IgD-negative memory B cell (primary cell): ENCODE measurements around the gene DHRS3. TPM values are rescaled to one million over a fixed set of nuclear protein-coding genes. Genes with fewer than 3 reads are reported as not detected.
"Not testable (repeated sequence)": the region's sequence is repeated elsewhere in the genome, so short reads cannot be mapped to it uniquely, and the experiment has no call there.

Experiments
- H3K27ac Mint-ChIP-seq, 3 donors: one replicate each; pipeline ENCODE4 v1.8.0; 2020 to 2022; ENCODE audit warnings: mild to moderate bottlenecking in 3 of 3, mixed read lengths in 3 of 3, moderate library complexity in 1 of 3
- H3K27me3 Mint-ChIP-seq: one replicate; pipeline ENCODE4 v1.8.0; 2021; ENCODE audit warnings: mixed read lengths
- H3K36me3 Mint-ChIP-seq: one replicate; pipeline ENCODE4 v1.8.0; 2020; ENCODE audit warnings: mild to moderate bottlenecking, mixed read lengths
- H3K4me1 Mint-ChIP-seq, 3 donors: one replicate each; pipeline ENCODE4 v1.8.0; 2020 to 2022; ENCODE audit warnings: mixed read lengths in 3 of 3, mild to moderate bottlenecking in 1 of 3
- H3K4me3 Mint-ChIP-seq, 4 donors: one replicate each; pipeline ENCODE4 v1.8.0; 2020 to 2022; ENCODE audit warnings: mild to moderate bottlenecking in 4 of 4, mixed read lengths in 4 of 4, moderate library complexity in 3 of 4
- H3K9me3 Mint-ChIP-seq, 3 donors: one replicate each; pipeline ENCODE4 v1.8.0; 2020 to 2021; ENCODE audit warnings: mixed read lengths in 3 of 3, mild to moderate bottlenecking in 1 of 3
- polyA plus RNA-seq: library from polyadenylated mRNA; unstranded; fragments of 300-500 nt; fragmentation: Illumina TruSeq; gene quantifications from one replicate; pipeline ENCODE4 v1.2.3, GENCODE V29; 2021

Gene DHRS3
- polyA plus RNA-seq, 1 donor from 2014 or later: 1.5 TPM

DNA sequence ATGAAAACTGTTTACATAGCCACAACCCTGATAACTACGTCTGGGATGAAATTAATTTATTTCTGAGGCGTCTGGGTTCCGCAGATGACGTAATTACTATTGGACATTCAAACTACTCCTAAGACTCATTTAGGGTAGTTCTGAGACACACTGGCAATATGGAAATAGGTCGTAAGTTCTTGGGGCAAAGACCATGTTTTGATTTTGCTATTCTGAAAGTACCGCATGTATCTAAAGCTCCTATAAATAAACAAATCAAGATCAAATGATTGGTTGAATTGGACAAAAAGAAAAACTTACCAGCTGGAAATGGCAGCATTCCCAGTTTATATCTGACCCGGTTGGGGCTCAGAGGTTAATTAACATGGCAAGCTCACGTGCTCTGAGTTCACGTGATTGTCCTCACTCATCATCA is 74.3 kb downstream of the DHRS3 start:
- H3K27me3 Mint-ChIP-seq: peaks cover 13% of the 10 kb centered on the region
- H3K27ac Mint-ChIP-seq: no peak overlapping the region
- H3K4me1 Mint-ChIP-seq: no peaks in the 10 kb centered on the region
- no peak overlapping the region for H3K4me3 Mint-ChIP-seq
- no peaks in the 10 kb centered on the region for H3K9me3 Mint-ChIP-seq
- no peaks in the 10 kb centered on the region for H3K36me3 Mint-ChIP-seq

DNA sequence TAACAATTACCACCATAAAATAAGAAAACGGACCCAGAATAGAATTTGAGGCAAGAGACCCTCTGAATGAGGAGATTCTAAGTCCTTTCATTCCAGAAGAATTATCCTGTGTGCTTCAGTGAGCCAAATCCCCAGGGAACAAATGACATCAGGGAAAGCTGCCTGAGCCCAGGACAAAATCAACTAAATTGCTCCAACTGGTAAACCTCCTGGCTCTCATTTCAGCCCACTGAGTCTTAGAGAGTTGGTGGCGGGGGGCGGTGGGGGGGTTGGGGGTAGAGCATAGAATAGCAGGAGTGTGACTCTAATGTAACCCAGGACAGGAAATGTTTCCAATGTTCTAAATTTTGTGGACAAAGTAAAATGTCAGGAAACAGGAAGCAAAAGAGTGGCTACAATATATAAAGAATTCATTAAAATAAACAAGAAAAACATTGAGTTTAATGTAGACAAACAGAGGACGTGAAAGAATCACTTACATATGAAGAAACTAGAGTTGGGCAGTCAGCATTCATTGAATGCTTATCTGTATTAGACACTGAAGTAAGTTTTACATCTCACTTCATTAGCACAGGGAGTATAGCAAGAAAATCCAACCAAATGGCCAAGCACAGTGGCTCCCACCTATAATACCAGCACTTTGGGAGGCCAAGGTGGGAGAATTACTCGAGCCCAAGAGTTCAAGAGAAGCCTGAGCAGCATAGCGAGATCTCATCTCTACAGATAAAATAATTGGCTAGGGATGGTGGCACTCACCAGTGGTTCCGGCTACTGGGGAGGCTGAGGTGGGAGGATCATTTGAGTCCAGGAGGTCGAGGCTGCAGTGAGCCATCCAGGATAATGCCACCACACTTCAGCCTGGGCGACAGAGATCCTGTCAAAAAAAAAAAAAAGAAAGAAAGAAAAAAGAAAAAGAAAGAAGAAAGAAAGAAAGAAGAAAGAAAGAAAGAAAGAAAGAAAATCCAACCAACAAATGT is 75.1 kb downstream of the DHRS3 start:
- Mint-ChIP-seq H3K27me3 (peaks cover 13% of the 10 kb centered on the region), H3K36me3 (no peaks in the 10 kb centered on the region), H3K4me3 (no peak overlapping the region), H3K27ac (no peak overlapping the region), H3K9me3 (no peaks in the 10 kb centered on the region), H3K4me1 (no peaks in the 10 kb centered on the region)

DNA sequence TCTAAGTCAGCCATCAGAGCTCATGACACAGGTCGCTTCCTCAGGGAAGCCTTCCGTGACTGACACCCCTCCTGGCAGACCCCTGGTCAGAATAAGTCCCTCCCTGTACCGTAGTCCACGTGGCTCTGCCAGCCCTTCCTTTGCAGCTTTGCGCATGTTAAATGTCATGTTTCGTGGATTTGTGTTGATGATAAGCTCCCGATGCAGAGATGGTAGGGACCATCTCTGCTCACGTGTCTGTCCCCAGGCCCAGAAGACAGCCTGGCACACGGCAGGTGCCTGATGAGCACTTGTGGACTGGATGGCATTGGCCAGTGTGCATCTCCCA is 75.9 kb downstream of the DHRS3 start:
- H3K36me3 Mint-ChIP-seq: peaks cover 1% of the 10 kb centered on the region
- H3K4me3 Mint-ChIP-seq: no peak overlapping the region
- no peak overlapping the region for H3K27ac Mint-ChIP-seq
- H3K4me1 Mint-ChIP-seq: no peaks in the 10 kb centered on the region
- H3K27me3 Mint-ChIP-seq: peaks cover 11% of the 10 kb centered on the region
- H3K9me3 Mint-ChIP-seq: peaks cover 0 to 6% (median 4%) of the 10 kb centered on the region in 3 donors

DNA sequence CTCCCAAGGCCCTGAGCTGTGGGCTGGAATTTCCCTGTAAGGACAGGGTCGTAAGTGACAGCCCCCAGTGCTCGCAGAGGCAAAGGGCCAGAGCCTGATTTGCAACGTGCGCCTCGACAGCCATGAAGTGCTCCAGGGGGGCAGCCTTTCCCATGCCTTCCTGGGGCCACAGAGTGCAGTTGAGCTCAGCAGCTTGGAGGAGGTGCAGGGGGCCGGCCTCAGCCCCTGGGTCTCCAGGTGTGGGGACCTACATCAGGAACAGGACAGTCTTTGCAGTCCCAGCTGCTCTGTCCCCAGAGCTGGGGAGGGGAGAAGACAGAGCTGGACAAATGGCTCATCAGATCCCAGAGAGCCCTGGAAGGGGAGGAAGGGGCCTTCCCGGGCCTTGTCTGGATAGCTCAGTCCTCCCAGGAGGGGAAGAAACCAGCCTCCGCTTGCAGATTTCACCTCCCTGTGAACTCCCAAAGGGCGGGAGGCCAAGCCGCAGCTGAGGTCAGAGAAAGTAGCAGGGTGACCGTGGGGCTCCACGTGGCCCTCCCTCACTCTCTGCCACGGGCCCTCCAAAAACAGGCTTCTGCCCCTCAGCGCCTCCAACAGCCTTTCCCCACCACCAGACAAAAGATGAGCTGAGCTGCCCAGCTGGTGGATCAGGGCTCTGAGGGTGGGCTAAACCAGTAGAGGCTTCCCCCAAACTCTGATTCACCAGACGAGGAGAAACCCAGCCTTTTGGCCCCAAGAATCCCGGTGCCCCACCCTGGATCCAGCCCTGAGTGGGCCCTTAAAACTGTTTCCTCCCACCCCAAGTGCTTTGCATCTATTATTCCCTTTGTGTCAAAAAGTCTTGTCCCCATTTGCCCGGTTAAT is 76.5 kb downstream of the DHRS3 start:
- Mint-ChIP-seq H3K27me3 (peaks cover 9% of the 10 kb centered on the region), H3K9me3 (peaks cover 0 to 8% (median 5%) of the 10 kb centered on the region in 3 donors), H3K36me3 (peaks cover 1% of the 10 kb centered on the region), H3K27ac (no peak overlapping the region), H3K4me1 (no peaks in the 10 kb centered on the region), H3K4me3 (no peak overlapping the region)

DNA sequence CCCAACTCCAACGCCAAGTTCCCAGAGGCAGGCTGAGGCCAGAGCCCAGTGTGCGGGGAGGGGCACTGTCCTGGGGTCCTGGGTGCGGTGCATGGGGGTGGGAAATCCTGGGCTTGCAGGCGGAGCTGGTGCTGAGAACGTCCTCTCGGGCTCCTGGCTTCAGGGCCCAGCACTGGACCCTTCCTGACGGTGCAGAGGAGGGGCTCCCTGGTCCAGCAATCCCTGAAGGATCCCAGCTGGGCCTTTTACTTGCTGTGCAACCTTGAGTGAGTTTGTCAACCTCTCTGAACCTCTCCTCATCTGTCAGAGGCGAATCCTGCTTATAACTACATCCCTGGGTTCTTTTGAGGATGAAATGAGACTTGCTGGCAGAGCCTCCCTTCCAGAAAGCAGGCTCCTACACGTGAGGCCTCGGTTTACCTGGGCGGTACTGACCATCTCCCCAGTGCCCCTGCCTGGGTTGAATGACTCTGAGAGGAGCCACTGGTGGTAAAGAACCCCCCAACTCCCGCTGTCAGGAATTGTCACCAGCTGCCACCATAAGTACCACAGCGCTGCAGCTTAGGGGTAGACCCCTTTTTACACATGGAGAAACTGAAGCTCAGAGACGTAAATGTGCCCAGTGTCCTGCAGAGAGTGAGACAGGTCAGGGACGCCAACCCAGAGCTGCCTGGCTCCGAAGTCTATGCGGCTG is 77.3 kb downstream of the DHRS3 start:
- Mint-ChIP-seq H3K27ac (no peak overlapping the region), H3K4me3 (no peak overlapping the region), H3K4me1 (no peaks in the 10 kb centered on the region), H3K9me3 (peaks cover 0 to 15% (median 8%) of the 10 kb centered on the region in 3 donors), H3K36me3 (peaks cover 3% of the 10 kb centered on the region), H3K27me3 (peaks cover 9% of the 10 kb centered on the region)

DNA sequence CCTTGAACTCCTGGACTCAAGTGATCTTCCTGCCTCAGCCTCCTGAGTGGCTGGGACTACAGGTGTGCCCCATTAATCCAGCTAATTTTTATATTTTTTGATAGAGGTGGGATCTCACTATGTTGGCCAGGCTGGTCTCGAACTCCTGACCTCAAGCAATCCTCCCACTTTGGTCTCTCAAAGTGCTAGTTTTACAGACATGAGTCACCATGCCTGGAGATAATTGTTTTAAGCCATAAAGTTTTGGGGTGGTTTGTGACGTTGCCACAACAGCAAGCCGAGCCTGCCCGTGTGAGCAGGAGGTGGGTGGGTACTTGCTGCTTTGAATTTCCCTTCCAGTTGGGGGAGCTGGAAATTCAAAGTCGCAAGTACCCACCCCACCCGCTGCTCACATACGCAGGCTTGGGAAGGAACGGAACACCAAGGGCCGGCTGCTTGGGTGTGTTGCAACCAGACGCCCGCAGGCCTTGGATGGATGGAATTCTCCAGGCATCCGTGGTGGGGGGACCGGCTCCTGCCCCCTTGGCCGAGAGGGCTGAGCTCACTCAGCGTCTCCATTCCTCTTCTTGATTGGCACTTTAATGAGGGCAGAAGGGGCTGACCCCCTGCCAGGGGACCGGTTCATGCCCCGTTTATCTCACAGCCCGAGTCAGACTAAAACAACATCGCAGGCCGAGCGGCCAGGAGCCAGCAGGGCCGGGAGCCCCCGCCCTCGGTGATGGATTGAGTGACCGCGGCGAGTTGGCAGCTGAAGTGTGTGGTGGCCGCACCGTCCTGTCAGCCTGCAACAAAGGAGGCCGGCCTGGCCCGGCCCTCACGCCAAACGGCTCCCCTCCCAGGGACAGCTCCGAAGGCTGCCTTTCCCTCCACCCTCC is 78.1 kb downstream of the DHRS3 start:
- peaks cover 9% of the 10 kb centered on the region for H3K27me3 Mint-ChIP-seq
- no peak overlapping the region for H3K4me3 Mint-ChIP-seq
- H3K27ac Mint-ChIP-seq: no peak overlapping the region
- H3K4me1 Mint-ChIP-seq: no peaks in the 10 kb centered on the region
- H3K9me3 Mint-ChIP-seq: peaks cover 4 to 15% (median 8%) of the 10 kb centered on the region in 3 donors
- peaks cover 3% of the 10 kb centered on the region for H3K36me3 Mint-ChIP-seq

DNA sequence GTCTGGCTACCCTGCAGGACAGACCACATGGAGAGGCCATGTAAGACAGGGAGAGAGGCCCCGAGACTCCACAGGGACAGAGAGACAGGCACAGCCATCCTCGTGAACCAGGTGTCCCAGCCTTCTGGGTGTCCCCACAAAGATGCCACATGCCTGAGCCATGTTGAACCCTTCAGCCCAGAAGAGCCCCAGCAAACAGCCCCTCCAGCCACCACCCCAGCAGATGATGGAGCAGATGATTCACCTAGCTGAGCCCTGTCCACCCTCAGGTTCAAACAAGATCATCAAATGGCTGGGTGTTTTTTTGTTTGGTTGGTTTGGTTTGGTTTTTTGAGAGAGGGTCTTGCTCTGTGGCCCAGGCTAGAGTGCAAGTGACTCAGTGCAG is 78.7 kb downstream of the DHRS3 start:
- Mint-ChIP-seq H3K4me1 (no peaks in the 10 kb centered on the region), H3K36me3 (peaks cover 3% of the 10 kb centered on the region), H3K4me3 (no peak overlapping the region), H3K27ac (no peak overlapping the region), H3K9me3 (peaks cover 4 to 15% (median 8%) of the 10 kb centered on the region in 3 donors), H3K27me3 (peaks cover 9% of the 10 kb centered on the region)

DNA sequence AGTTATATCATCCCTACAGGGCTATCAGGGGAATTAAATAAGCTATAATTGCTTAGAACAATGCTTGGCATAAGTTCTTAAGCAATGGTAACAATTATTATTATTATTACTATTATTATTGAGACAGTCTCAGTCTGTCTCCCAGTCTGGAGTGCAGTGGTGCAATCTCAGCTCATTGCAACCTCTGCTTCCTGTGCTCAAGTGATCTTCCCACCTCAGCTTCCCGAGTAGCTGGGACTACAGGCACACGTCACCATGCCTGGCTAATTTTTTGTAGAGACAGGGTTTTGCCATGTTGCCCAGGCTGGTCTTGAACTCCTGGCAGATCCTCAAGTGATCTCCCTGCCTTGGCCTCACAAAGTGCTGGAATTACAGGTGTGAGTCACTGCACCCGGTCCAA is 79.5 kb downstream of the DHRS3 start:
- H3K9me3 Mint-ChIP-seq: peaks cover 4 to 15% (median 8%) of the 10 kb centered on the region in 3 donors
- H3K36me3 Mint-ChIP-seq, H3K27ac Mint-ChIP-seq, H3K27me3 Mint-ChIP-seq, H3K4me3 Mint-ChIP-seq, H3K4me1 Mint-ChIP-seq: not testable (repeated sequence)

DNA sequence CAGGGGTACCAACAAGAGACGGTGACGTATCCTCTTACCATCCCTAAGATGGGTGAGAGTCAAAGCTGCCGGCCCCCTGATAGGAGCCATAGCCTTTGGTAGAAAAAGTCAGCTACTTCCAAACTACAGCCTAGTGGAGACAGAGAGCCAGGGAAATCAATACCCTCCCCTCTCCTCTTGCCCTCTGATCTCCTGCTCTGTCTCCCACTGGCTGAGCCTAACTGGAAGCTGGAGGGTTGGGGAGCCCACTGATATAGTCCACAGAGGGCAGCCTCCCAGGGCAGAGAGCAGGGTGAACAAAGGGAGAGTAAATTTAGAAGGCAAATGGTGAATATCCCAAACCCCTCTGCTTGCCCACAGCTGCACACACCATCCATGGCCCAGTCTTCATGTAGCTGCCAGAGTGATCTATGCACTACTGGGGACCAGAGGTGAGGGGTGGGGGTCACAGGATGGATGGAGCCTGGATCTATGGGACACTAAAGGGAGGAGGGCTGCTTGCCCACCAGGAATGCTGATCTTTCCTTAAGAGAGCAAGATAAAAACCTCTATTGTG is 80.0 kb downstream of the DHRS3 start:
- Mint-ChIP-seq H3K27ac (no peak overlapping the region), H3K4me3 (no peak overlapping the region), H3K9me3 (peaks cover 4 to 15% (median 8%) of the 10 kb centered on the region in 3 donors), H3K27me3 (peaks cover 3% of the 10 kb centered on the region), H3K36me3 (peaks cover 3% of the 10 kb centered on the region), H3K4me1 (no peaks in the 10 kb centered on the region)

DNA sequence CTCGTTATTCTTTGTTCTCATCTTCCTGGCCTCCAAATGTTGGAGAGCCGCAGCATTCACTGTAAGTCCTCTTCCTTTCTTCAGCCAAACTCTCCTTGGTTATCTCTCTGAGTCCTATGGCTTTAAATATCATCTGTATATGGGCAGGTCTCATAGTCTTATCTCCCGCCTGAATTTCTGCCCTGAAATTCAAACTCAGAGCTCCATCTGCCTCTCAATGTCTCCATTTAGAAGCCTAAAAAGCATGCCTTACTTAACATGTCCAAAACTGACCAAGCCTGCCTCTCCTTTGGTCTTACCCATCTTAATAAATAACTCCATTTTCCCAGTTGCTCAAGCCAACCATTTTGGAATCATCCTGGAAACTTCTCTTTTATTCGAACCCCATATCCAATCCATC is 80.7 kb downstream of the DHRS3 start:
- Mint-ChIP-seq H3K4me1 (no peaks in the 10 kb centered on the region), H3K4me3 (peak overlapping the region in 1 of 4 donors; percentile 56), H3K9me3 (peaks cover 4 to 15% (median 8%) of the 10 kb centered on the region in 3 donors), H3K27ac (no peak overlapping the region), H3K27me3 (peaks cover 3% of the 10 kb centered on the region), H3K36me3 (peaks cover 3% of the 10 kb centered on the region)

DNA sequence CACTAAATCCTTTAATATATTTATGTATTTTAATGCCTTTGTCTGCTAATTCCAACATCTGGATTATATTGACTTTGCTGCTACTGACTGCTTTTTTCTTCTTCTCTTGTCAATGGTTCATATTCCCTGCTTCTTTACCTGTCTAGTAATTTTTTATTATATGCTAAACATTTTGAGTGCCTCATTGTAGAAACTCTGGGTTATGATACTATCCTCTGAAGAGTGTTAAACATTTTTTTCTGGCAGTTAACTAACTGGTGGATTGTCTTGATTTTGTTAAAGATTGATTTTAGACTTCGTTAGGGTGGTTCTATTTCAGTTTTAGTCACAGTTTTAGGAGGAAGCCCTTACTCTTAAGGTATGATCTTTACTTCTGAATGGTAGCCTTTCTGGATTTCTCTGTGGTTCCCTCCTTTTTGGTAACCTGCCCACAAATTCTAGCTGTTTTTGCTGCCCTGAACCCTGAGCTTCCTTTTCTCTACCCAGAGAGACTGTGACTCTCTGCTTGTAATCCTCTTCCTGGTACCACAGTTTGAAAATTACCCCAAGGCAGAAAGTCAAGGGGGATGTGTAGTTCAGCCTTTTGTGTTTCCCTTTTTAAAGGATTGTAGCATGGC is 81.9 kb downstream of the DHRS3 start:
- no peak overlapping the region for H3K4me3 Mint-ChIP-seq
- peaks cover 2% of the 10 kb centered on the region for H3K27me3 Mint-ChIP-seq
- H3K36me3 Mint-ChIP-seq: peaks cover 3% of the 10 kb centered on the region
- H3K4me1 Mint-ChIP-seq: no peaks in the 10 kb centered on the region
- H3K27ac Mint-ChIP-seq: no peak overlapping the region
- peaks cover 4 to 15% (median 8%) of the 10 kb centered on the region in 3 donors for H3K9me3 Mint-ChIP-seq

DNA sequence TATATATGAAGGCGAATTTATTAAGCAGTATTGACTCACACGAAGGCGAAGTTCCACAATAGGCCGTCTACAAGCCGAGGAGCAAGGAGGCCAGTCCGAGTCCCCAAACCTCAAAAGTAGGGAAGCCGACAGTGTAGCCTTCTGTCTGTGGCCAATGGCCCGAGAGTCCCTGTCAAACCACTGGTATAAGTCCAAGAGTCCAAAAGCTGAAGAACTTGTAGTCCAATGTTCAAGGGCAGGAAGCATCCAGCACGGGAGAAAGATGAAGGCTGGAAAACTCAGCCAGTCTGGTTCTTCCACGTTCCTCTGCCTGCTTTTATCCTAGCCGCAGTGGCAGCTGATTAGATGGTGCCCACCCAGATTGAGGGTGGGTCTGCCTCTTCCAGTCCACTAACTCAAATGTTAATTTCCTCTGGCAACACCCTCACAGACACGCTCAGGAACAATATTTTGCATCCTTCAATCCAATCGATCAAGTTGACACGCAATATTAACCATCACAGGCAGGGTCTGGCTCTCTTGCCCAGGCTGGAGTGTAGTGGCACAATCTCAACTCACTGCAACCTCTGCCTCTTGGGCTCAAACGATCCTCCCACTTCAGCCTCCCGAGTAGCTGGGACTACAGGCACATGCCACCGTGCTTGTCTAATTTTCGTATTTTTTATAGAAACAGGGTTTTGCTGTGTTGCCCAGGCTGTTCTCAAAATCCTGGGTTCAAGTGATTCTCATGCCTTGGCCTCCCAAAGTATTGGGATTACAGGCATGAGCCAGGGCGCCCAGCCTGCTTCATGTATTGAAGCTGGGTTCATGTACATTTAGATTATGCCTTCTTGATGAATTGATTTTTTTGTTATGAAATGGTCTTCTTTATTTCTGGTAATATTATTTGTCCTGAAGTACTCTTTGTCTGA is 85.3 kb downstream of the DHRS3 start:
- peaks cover 4 to 15% (median 8%) of the 10 kb centered on the region in 3 donors for H3K9me3 Mint-ChIP-seq
- no peaks in the 10 kb centered on the region for H3K27me3 Mint-ChIP-seq
- peaks cover 5% of the 10 kb centered on the region for H3K36me3 Mint-ChIP-seq
- no peak overlapping the region for H3K27ac Mint-ChIP-seq
- no peaks in the 10 kb centered on the region for H3K4me1 Mint-ChIP-seq
- no peak overlapping the region for H3K4me3 Mint-ChIP-seq

DNA sequence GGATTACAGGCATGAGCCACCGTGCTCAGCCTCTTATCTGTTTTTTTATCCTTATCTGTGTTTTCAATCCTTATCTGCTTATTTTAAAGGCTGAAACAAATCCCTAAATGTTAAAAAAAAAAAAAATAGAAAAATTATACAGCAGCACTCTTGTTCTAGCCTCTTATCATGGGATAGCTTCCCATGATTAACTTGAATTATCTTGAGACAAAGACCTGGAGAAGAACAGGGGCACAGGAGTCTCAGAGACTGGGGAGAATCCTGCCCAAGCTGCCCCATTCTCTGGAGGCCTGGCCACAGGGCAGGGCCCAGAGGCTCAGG is 86.9 kb downstream of the DHRS3 start:
- Mint-ChIP-seq H3K27ac (no peak overlapping the region), H3K9me3 (peaks cover 2 to 4% (median 3%) of the 10 kb centered on the region in 3 donors), H3K36me3 (peaks cover 4% of the 10 kb centered on the region), H3K4me1 (no peaks in the 10 kb centered on the region), H3K4me3 (no peak overlapping the region), H3K27me3 (no peaks in the 10 kb centered on the region)
